ENCODE results near the gene WDR27. TPM values are rescaled to one million over a fixed set of nuclear protein-coding genes. Genes with fewer than 3 reads are reported as not detected.

The WDR27 gene
- 7.7 to 11.5 TPM (median 10.2 TPM) in 5 replicates for total RNA-seq (2022; extraction: Qiagen RNA extraction)

GRCh38 chr6:169701954-169702839, at the start of gene WDR27, which contains the start of gene C6orf120:
Gene WDR27 (minus strand): TSS chr6:169702029. CDS start chr6:169689005, 13,024 bp downstream.
Gene C6orf120 (plus strand): TSS chr6:169702126. CDS start chr6:169702460, 334 bp downstream.

GRCh38 chr6:169724494-169725124, 22.8 kb upstream of the WDR27 start, which contains the start of gene PHF10:
Gene PHF10 (minus strand): TSS chr6:169724500. CDS start chr6:169723931, 569 bp downstream.

Other genes with a start within 250 kb of the WDR27 start
- 10.2 to 14.4 TPM (median 13.3 TPM) in 5 replicates for gene C6orf120, start 97 bp upstream of the WDR27 start, total RNA-seq (2022; extraction: Qiagen RNA extraction)
- gene PHF10, start 22.5 kb upstream of the WDR27 start, total RNA-seq (2022; extraction: Qiagen RNA extraction): 18.8 to 25.0 TPM (median 22.9 TPM) in 5 replicates
- 0.46 to 0.69 TPM (median 0.61 TPM) in 5 replicates for gene DYNLT2, start 49.5 kb upstream of the WDR27 start, total RNA-seq (2022; extraction: Qiagen RNA extraction)
- gene ERMARD, start 49.6 kb upstream of the WDR27 start, total RNA-seq (2022; extraction: Qiagen RNA extraction): 6.3 to 8.5 TPM (median 7.6 TPM) in 5 replicates

All from A549 treated with Hydrocortisone at 1 μM for 4 hours (cell line).